ENCODE measurements around the gene ART5. TPM values are rescaled to one million over a fixed set of nuclear protein-coding genes. Genes with fewer than 3 reads are reported as not detected.
A peak's percentile ranks its signal among the peaks of the same experiment; 100 is the strongest.

Gene ART5, protein sequence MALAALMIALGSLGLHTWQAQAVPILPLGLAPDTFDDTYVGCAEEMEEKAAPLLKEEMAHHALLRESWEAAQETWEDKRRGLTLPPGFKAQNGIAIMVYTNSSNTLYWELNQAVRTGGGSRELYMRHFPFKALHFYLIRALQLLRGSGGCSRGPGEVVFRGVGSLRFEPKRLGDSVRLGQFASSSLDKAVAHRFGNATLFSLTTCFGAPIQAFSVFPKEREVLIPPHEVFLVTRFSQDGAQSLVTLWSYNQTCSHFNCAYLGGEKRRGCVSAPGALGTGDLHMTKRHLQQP
- total RNA-seq = not detected

DNA sequence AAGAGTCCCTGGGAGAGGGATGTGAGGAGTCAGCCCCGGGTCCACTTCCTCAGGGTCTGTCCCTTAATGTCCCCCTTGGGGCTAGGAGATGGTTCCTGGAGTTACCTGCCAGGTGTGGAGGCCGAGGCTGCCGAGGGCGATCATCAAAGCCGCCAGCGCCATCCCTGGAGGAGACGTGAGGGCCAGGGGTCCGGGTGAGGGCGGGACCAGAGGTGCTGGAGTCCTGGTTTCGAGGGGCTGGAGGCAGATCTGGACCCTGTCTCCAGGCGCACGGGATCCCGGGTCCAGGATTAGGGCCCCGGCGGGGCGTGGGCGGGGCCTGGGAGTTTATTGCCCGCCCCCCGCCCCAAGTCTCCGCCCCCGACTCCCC is at the start of gene ART5:
TSS of gene ART5 (minus strand) at position 292 of the 370 bp plus-strand sequence. CDS start at position 162, 130 bp downstream.
- Mint-ChIP-seq H3K4me1 (ENCODE audit: low read depth) (peaks cover 6% of the 10 kb centered on the region), H3K4me3 (no peak within 1 kb of the TSS), H3K27ac (no peak within 1 kb of the TSS), H3K36me3 (ENCODE audit: low read depth) (no peaks in the 10 kb centered on the region), H3K27me3 (ENCODE audit: low read depth) (peaks cover 30% of the 10 kb centered on the region), H3K9me3 (ENCODE audit: insufficient read depth) (no peaks in the 10 kb centered on the region)
- ChIA-PET POLR2A (no interaction called here), CTCF (no interaction called here)
- DNase-seq = no peak
- ATAC-seq = no peak

DNA sequence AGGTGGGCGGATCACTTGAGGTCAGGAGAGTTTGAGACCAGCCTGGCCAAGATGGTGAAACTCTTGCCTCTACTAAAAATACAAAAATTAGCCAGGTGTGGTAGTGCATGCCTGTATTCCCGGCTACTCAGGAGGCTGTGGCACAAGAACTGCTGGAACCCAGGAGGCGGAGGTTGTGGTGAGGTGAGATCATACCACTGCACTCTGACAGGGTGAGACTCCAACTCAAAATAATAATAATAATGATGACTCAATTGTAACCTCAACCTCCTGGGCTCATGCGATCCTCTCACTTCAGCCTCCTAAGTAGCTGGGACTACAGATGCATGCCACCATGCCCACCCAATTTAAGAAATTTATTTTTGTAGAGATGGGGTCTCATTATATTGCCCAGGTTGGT is 45.0 kb upstream of the ART5 start:
- peaks cover 60% of the 10 kb centered on the region for H3K36me3 Mint-ChIP-seq (ENCODE audit: low read depth)
- H3K27me3 Mint-ChIP-seq (ENCODE audit: low read depth) = no peaks in the 10 kb centered on the region
- peaks cover 4% of the 10 kb centered on the region for H3K4me1 Mint-ChIP-seq (ENCODE audit: low read depth)
- H3K27ac Mint-ChIP-seq = no peak overlapping the region
- DNase-seq (no peak), ATAC-seq (no peak)
- no peaks in the 10 kb centered on the region for H3K9me3 Mint-ChIP-seq (ENCODE audit: insufficient read depth)
- CTCF ChIA-PET = no interaction called here
- POLR2A ChIA-PET = no interaction called here
- H3K4me3 Mint-ChIP-seq = no peak overlapping the region

DNA sequence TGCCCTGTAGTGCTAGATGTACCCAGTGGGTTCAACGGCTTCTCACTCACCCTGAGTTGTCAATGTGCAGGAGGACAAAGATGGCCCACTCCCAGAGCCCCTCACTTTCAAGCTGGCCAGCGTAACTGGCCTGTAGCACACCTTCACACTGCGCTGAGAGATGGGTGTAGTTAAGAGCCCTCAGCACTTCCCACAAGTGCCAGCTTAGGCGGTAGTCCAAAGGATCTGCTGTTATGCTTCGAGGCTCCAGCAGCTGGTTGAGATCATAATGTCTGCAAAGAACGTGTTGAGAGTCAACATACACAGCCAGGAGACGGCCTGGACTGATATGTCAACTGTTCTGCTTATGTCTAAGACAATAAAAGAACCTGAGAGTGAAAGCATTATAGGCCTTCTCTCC is 44.1 kb upstream of the ART5 start:
- Mint-ChIP-seq H3K4me1 (ENCODE audit: low read depth) (peaks cover 4% of the 10 kb centered on the region), H3K9me3 (ENCODE audit: insufficient read depth) (no peaks in the 10 kb centered on the region), H3K36me3 (ENCODE audit: low read depth) (peaks cover 64% of the 10 kb centered on the region), H3K27me3 (ENCODE audit: low read depth) (no peaks in the 10 kb centered on the region), H3K27ac (no peak overlapping the region), H3K4me3 (no peak overlapping the region)
- ATAC-seq = no peak
- CTCF ChIA-PET = interaction anchor here (1.1 kb wide), 1 partner anchor 9 kb away, joined by 4 read pairs; no protein-coding TSS in a partner anchor
- DNase-seq = no peak
- POLR2A ChIA-PET = no interaction called here

DNA sequence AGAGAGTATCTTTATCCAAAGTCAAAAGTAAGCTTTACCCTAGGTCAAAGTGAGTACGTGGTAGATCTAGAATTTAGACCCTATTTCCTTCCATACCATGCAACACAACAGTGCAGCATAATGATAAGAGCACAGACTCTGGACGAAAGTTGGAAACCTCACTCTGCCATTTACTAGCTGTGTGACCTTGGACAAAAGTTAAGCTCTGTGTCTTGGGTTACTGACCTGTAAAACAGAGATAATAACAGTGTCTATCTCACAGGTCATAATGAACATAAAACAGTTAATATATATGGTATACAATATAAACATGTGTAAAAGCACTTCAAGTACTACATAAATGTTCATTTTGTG is 43.0 kb upstream of the ART5 start:
- H3K36me3 Mint-ChIP-seq (ENCODE audit: low read depth) = peaks cover 67% of the 10 kb centered on the region
- H3K27ac Mint-ChIP-seq = no peak overlapping the region
- H3K4me3 Mint-ChIP-seq = no peak overlapping the region
- no peaks in the 10 kb centered on the region for H3K27me3 Mint-ChIP-seq (ENCODE audit: low read depth)
- H3K4me1 Mint-ChIP-seq (ENCODE audit: low read depth) = peaks cover 4% of the 10 kb centered on the region
- no peak for ATAC-seq
- ChIA-PET POLR2A (no interaction called here), CTCF (interaction anchor here (1.1 to 2.9 kb wide), 2 partner anchors 10 to 124 kb away, joined by 4 to 15 read pairs; partner anchors contain the start of gene PGAP2)
- H3K9me3 Mint-ChIP-seq (ENCODE audit: insufficient read depth) = no peaks in the 10 kb centered on the region
- DNase-seq = no peak

DNA sequence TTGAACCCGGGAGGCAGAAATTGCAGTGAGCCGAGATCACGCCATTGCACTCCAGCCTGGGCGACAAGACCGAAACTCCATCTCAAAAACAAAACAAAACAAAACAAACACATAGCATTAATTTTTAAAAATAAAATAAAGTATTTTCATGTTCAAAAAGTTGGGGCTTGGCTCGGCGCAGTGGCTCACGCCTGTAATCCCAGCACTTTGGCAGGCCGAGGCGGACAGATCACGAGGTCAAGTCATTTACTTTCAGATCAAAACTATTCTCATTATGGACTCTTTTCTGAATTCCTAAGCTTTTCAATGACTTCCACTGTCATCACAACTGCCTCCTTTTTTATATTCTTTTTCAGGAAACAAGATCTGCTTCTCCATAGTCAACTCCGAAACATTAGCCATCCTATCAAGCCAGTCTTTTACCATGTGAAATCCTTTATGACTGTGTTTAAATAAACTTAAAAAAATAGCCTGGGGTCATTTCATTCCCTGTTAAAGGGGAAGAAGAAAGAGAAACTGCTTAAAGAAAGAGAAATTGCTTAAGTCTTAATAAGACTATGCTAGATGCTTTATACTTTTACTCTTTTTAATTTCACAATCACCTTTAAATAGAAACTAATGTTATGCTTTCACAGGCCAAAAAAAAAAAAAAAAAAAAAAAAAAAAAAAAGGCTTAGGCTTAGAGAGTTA is 42.5 kb upstream of the ART5 start:
- H3K4me1 Mint-ChIP-seq (ENCODE audit: low read depth) = peaks cover 4% of the 10 kb centered on the region
- no peaks in the 10 kb centered on the region for H3K27me3 Mint-ChIP-seq (ENCODE audit: low read depth)
- ChIA-PET POLR2A (no interaction called here), CTCF (interaction anchor here (1.1 to 2.9 kb wide), 2 partner anchors 10 to 124 kb away, joined by 4 to 15 read pairs; partner anchors contain the start of gene PGAP2)
- peaks cover 71% of the 10 kb centered on the region for H3K36me3 Mint-ChIP-seq (ENCODE audit: low read depth)
- no peak for ATAC-seq
- no peak for DNase-seq
- no peak overlapping the region for H3K27ac Mint-ChIP-seq
- H3K4me3 Mint-ChIP-seq = no peak overlapping the region
- H3K9me3 Mint-ChIP-seq (ENCODE audit: insufficient read depth) = no peaks in the 10 kb centered on the region

DNA sequence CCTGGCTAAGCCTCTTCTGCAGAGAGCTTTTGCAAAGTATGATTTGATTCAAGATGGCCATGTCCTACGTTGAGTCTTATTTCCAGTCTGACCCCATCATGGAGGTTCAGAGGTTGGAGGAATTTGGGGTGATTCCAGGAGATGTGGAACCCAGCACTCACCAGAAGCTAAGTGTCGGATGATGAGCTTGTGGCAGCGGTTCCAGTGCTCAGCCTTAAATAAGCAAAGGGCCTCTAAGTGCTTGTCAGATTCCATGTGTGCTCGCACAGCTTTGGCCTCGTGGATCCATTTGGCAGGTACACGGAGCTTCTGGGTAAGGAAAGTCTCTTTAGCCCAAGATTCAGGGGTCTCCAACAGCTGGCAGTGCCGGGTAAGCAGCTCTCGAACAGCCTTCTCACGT is 41.2 kb upstream of the ART5 start:
- no peak overlapping the region for H3K4me3 Mint-ChIP-seq
- ChIA-PET POLR2A (interaction anchor here (0.8 kb wide), 1 partner anchor 10 kb away, joined by 3 read pairs; no protein-coding TSS in a partner anchor), CTCF (interaction anchor here (0.7 to 2.9 kb wide), 2 partner anchors 125 to 359 kb away, joined by 3 to 15 read pairs; partner anchors contain the start of gene PGAP2)
- no peaks in the 10 kb centered on the region for H3K9me3 Mint-ChIP-seq (ENCODE audit: insufficient read depth)
- H3K27ac Mint-ChIP-seq = no peak overlapping the region
- H3K4me1 Mint-ChIP-seq (ENCODE audit: low read depth) = peaks cover 4% of the 10 kb centered on the region
- peaks cover 76% of the 10 kb centered on the region for H3K36me3 Mint-ChIP-seq (ENCODE audit: low read depth)
- ATAC-seq (no peak), DNase-seq (no peak)
- no peaks in the 10 kb centered on the region for H3K27me3 Mint-ChIP-seq (ENCODE audit: low read depth)

DNA sequence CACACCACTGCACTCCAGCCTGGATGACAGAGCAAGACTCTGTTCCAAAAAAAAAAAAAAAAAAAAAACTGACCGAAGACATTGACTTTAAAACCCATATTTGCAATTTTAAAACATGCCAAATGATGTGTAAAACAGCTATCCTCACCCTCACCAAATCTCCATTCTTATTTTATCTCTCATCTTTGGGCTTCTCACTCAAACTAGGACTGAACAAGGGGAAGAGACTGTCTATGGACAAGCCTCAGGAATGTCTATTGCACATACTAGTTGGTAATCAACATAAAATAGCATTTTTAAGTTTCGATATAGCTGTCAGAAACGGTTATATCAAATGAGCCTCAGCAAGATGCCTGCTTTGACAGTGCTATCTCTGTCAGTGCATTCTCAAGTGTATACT is 37.3 kb upstream of the ART5 start:
- POLR2A ChIA-PET = no interaction called here
- DNase-seq (no peak), ATAC-seq (no peak)
- CTCF ChIA-PET = no interaction called here
- H3K36me3 Mint-ChIP-seq (ENCODE audit: low read depth) = peaks cover 76% of the 10 kb centered on the region
- no peaks in the 10 kb centered on the region for H3K27me3 Mint-ChIP-seq (ENCODE audit: low read depth)
- no peaks in the 10 kb centered on the region for H3K9me3 Mint-ChIP-seq (ENCODE audit: insufficient read depth)
- no peak overlapping the region for H3K4me3 Mint-ChIP-seq
- H3K4me1 Mint-ChIP-seq (ENCODE audit: low read depth) = peaks cover 4% of the 10 kb centered on the region
- H3K27ac Mint-ChIP-seq = no peak overlapping the region

DNA sequence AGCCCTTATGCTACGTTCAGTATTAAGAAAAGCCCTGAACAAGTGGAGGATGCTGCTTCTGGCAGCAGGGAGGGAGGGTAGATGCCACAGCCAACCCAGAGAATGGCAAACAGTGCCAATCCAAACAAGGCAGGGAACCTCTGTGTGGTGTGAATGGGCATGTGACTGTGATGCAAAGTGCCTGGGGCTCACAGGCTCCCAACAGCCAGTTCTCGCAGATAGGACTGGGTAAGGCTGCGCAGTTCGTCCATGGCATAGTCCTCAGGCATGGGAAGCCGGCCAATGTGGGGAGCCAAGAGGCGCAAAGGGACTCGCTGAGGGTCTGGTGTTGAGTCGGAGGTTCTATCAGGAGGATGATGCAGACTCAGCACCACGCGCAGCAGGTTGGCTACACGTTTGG is 34.2 kb upstream of the ART5 start:
- Mint-ChIP-seq H3K4me3 (no peak overlapping the region), H3K27ac (no peak overlapping the region), H3K9me3 (ENCODE audit: insufficient read depth) (no peaks in the 10 kb centered on the region), H3K4me1 (ENCODE audit: low read depth) (no peaks in the 10 kb centered on the region), H3K27me3 (ENCODE audit: low read depth) (no peaks in the 10 kb centered on the region), H3K36me3 (ENCODE audit: low read depth) (peaks cover 57% of the 10 kb centered on the region)
- POLR2A ChIA-PET = no interaction called here
- DNase-seq (no peak), ATAC-seq (no peak)
- CTCF ChIA-PET = no interaction called here

DNA sequence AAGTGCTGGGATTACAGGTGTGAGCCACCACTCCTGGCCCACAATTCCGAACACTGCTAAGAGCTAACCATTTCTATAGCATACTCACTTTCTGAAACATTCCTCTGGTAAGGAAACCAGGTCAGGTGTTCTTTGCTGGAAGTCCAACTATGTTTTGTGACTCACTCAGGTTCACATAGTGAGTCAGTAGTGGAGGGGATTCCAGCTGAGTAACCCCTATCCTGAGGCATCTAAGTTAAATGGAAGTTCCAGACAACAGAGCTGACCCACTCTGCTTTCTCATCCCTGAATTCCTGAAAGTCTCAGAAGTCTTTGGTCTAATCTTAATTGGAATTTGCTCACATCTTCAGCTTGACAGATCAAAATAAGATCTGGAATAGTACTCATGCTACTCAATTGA is 32.4 kb upstream of the ART5 start:
- CTCF ChIA-PET = interaction anchor here (0.7 kb wide), 1 partner anchor 134 kb away, joined by 3 read pairs; no protein-coding TSS in a partner anchor
- ATAC-seq (no peak), DNase-seq (no peak)
- POLR2A ChIA-PET = no interaction called here
- H3K4me1 Mint-ChIP-seq (ENCODE audit: low read depth) = no peaks in the 10 kb centered on the region
- H3K4me3 Mint-ChIP-seq = no peak overlapping the region
- H3K27ac Mint-ChIP-seq = no peak overlapping the region
- H3K9me3 Mint-ChIP-seq (ENCODE audit: insufficient read depth) = no peaks in the 10 kb centered on the region
- H3K36me3 Mint-ChIP-seq (ENCODE audit: low read depth) = peaks cover 46% of the 10 kb centered on the region
- no peaks in the 10 kb centered on the region for H3K27me3 Mint-ChIP-seq (ENCODE audit: low read depth)

DNA sequence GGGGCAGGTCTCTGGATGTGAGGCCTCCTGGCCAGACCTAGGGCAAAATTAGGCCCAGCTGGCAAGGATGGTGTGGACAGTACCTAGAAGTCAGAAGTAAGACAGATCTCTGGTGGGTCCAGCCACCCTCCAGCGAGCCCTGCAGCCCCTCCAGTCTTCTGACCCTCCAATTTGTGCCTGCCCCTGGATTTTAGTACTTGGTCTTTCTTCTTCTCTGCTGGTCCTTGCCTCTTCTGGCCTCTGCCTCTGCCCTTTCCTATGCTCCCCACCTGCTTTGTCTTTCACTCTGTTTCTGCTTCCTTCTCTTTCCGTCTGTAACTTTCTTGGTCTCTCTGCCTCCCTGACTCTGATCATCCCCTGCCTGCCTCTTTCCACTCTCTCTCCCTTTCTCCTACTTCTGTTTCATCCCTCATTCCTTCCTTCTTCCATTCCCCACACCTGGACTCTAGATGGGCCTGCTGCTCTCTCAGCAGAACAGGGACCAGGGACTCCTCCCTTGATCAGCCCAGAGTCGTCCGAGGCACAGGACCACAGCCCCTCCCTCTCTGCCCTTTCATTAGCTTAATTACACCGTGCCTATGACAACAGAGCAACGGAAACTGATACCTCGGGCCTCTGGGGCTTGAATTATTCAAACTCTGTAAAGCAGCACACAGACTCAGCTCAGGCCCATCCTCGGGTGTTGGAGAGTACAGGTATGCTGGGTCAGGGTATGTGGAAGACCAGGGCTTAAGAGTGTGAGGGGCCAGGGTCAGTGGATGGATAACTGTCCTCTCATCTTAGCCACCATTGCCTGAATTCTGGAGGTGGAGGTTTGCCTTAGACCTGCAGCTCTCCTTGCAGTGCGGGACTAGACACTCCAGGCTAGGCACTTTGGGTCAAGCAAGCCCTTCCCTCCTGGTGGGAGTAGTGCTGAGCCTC is 29.8 kb upstream of the ART5 start, which contains the start of gene CHRNA10:
TSS of gene CHRNA10 (minus strand) at position 51 of the 921 bp plus-strand sequence. CDS start 72 bp downstream, outside the sequence.
- Mint-ChIP-seq H3K27ac (peak within 1 kb of the TSS; percentile 58), H3K27me3 (ENCODE audit: low read depth) (no peaks in the 10 kb centered on the region), H3K4me3 (no peak within 1 kb of the TSS), H3K36me3 (ENCODE audit: low read depth) (peaks cover 30% of the 10 kb centered on the region), H3K9me3 (ENCODE audit: insufficient read depth) (no peaks in the 10 kb centered on the region), H3K4me1 (ENCODE audit: low read depth) (no peaks in the 10 kb centered on the region)
- ChIA-PET POLR2A (no interaction called here), CTCF (no interaction called here)
- DNase-seq (no peak), ATAC-seq (no peak)

DNA sequence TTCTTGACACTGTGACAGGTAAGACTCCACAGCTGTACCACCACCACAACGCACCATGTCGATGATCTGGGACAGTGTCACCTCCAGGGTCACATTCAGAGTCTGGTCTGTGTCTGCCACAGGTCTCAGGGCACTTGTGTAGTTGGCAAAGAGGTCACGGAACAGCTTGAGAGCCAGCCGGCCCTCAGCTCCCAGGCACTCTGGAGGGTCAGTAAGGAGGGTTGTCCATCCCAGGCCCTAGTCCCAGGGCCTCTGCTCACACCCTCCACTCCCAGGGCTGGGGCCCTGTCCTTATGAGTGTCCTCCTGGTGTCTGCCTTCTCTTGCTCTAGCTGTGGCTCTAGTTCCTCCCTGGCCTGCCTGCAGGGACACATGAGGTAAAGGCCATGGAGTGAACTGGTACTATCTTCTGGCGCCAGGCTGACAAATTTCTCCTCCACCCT is 28.0 kb upstream of the ART5 start:
- Mint-ChIP-seq H3K27ac (no peak overlapping the region), H3K27me3 (ENCODE audit: low read depth) (no peaks in the 10 kb centered on the region), H3K4me3 (no peak overlapping the region), H3K4me1 (ENCODE audit: low read depth) (no peaks in the 10 kb centered on the region), H3K36me3 (ENCODE audit: low read depth) (peaks cover 25% of the 10 kb centered on the region), H3K9me3 (ENCODE audit: insufficient read depth) (no peaks in the 10 kb centered on the region)
- no peak for ATAC-seq
- ChIA-PET POLR2A (no interaction called here), CTCF (no interaction called here)
- DNase-seq = no peak

DNA sequence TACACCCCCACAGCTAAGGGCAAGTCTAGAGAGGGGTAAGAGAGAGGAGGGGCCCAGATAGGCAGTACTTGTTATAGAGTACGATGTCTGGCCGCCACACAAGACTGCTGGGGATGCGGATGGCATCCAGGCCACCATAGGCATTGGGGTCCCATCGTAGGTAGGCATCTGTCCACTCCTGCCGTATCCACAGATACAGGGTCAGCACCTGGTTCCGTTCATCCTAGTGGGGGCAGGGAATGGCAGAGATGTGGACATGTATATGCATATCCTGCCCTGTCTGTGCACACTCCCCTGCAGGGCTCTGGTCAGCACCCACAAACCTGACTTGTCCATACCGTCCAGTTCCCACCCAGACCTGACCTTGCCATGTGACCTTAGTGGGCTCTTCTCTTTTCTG is 27.3 kb upstream of the ART5 start:
- Mint-ChIP-seq H3K9me3 (ENCODE audit: insufficient read depth) (no peaks in the 10 kb centered on the region), H3K27me3 (ENCODE audit: low read depth) (no peaks in the 10 kb centered on the region), H3K27ac (peak overlapping the region; percentile 22), H3K36me3 (ENCODE audit: low read depth) (peaks cover 24% of the 10 kb centered on the region), H3K4me1 (ENCODE audit: low read depth) (no peaks in the 10 kb centered on the region), H3K4me3 (no peak overlapping the region)
- DNase-seq (no peak), ATAC-seq (no peak)
- ChIA-PET CTCF (no interaction called here), POLR2A (no interaction called here)
